GM18508 (cell line): ENCODE results near the gene PTPN23.
A peak's percentile ranks its signal among the peaks of the same experiment; 100 is the strongest.
"Not testable (repeated sequence)": the region's sequence is repeated elsewhere in the genome, so short reads cannot be mapped to it uniquely, and the experiment has no call there.

Experiments
- ATAC-seq: cut with Tn5 transposase; IDR thresholded peaks from one replicate; pipeline ENCODE4 v1.9.1; 2021; ENCODE audit warnings: moderate number of reproducible peaks; ENCODE audit not compliant: insufficient read depth, unreplicated experiment

The PTPN23 gene, protein sequence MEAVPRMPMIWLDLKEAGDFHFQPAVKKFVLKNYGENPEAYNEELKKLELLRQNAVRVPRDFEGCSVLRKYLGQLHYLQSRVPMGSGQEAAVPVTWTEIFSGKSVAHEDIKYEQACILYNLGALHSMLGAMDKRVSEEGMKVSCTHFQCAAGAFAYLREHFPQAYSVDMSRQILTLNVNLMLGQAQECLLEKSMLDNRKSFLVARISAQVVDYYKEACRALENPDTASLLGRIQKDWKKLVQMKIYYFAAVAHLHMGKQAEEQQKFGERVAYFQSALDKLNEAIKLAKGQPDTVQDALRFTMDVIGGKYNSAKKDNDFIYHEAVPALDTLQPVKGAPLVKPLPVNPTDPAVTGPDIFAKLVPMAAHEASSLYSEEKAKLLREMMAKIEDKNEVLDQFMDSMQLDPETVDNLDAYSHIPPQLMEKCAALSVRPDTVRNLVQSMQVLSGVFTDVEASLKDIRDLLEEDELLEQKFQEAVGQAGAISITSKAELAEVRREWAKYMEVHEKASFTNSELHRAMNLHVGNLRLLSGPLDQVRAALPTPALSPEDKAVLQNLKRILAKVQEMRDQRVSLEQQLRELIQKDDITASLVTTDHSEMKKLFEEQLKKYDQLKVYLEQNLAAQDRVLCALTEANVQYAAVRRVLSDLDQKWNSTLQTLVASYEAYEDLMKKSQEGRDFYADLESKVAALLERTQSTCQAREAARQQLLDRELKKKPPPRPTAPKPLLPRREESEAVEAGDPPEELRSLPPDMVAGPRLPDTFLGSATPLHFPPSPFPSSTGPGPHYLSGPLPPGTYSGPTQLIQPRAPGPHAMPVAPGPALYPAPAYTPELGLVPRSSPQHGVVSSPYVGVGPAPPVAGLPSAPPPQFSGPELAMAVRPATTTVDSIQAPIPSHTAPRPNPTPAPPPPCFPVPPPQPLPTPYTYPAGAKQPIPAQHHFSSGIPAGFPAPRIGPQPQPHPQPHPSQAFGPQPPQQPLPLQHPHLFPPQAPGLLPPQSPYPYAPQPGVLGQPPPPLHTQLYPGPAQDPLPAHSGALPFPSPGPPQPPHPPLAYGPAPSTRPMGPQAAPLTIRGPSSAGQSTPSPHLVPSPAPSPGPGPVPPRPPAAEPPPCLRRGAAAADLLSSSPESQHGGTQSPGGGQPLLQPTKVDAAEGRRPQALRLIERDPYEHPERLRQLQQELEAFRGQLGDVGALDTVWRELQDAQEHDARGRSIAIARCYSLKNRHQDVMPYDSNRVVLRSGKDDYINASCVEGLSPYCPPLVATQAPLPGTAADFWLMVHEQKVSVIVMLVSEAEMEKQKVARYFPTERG (N-terminal part only)

DNA sequence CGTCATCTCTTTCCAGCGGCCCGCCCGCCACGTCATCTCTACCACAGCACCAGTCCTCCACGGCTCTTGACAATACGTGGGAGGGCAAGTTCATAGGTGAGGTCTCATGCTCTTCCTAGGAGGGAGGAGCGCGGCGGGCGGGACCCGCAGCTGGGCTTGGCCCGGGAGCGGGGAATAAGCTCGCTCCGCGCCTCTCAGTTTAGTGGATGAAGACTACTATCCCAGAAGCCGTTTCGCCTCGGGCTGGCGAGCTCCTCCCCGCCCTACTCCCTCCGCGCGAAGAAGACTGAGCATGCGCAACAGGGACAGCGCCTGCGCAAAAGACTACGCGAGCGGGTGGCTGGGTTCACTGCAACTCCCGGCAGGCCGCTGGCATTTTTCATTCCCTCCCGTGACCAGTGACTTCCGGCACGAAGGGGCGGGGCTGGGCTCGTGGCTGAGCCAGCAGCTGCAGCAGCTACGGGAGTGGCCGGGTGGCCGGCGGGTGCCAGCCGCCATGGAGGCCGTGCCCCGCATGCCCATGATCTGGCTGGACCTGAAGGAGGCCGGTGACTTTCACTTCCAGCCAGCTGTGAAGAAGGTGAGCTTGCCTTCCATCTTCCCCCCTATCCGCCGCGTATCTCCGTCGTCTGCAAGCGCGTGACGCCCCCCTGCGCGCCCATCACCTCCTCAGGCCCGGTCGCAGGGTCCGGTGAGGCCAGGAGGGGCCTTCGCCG lies at the start of gene PTPN23:
TSS of gene PTPN23 (plus strand) at position 421 of the 716 bp plus-strand sequence. CDS start at position 497, 76 bp downstream.
- ATAC-seq, result peak; percentile 62

DNA sequence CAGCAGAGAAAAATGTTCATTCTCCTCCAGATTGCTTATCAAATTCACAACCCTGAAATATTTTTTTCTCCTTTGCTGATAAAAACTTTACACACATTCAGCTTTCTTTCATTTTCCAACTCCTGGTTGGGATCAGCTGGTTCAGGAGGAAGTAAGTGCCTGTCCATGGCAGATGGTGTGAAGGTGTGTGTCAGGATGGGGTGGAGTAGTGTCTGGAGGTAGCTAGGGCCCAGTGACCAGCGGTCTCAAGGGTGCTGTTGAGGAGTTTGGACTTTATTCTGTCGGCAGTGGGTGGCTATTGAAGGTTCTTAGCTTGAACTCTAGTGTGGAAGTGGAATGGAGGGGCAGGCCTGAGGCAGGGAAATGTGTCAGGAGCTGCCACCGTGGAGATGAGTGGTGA lies 46.9 kb upstream of the PTPN23 start:
- ATAC-seq, result no peak

DNA sequence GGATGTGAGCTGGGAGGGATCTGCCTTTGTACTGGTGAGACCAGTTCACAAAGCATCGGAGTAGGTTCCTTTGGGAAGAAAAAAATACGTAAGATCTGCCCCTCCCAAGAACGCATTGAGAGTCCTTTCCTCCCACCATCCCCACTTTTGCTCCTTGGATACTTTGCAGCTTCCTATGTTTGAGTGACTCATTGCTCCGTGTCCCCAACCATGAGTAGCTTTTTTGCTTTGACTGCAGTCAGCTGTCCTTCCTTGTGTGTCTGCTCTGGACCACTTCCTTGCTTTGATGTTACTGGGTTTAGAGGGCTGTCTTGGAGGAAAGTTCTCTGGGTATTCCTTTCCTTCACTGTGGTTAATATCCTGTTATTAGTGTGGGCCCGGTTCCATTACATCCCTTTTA lies 43.2 kb upstream of the PTPN23 start:
- no peak for ATAC-seq

DNA sequence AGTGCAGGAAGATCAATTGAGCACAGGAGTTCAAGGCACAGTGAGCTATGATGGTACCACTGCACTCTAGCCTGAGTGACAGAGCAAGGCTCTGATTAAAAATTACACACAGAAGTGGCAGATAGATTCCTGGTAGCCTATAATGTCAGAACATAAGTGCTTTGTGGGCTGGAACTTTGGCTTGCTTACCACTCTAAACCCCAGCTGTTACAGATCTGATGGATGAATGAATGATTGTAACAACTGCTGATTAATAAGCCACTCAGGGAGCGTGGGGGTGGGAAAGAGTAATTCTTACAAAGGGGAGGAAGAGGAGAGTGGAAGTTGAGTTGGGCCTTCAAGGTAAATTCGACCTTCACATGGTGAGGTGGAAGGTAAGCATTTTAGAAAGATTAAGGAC lies 40.9 kb upstream of the PTPN23 start:
- ATAC-seq, result no peak

DNA sequence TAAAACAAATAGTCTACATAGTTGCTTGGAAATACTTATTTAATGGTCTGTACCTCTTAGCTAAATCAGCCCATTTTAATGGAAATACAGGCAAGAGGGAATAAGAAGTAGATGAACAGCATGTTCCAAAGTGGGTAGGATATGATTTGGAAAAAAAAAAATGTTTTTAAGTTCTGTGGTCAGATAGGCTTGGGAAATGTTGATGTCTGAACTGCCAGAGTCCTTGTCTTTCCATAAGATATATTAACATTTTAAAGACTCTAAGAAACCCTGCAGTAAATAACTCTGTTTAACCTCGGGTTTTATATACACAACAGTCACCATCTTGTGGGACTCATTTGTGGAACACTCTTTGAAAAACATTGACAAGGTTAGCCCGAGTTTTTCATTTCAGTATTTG lies 40.0 kb upstream of the PTPN23 start:
- no peak for ATAC-seq

DNA sequence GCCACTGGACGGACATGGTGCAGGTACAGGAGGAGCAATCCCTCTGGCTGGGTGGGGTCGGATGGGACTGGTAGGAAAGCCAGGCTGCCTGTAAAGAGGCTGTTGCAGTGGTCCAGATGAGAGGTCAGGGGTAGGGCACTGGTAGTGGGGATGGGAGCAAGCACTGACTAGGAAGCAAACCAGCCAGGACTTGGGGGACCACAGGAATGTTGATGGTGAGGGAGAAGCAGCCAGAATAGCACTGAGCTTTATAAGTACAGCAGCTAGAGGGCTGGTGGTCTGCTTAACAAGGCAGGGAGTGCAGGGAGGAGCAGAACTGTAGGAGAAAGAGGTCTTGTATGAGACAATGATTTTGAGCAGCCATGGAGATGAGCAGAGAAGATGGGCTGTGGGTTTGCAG lies 38.7 kb upstream of the PTPN23 start:
- no peak for ATAC-seq

DNA sequence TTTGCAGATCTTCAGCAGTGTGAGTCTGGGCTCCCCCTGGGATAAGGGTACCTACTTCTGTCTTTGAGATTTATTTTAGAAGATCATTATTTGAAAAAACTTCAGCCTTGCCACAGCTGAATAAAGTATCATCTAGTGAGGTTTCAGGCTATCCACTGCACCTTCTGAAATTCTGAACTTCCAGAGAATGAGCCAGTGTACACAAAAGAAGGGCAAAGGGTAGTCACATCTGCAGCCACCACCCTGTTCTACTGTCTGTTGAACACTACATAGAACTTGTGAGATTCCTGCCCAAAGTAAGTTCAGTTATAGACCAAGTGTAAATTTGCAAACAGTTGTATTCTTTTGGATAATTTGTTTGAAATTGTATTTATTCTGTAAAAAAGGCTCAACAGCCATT lies 38.0 kb upstream of the PTPN23 start:
- no peak for ATAC-seq

DNA sequence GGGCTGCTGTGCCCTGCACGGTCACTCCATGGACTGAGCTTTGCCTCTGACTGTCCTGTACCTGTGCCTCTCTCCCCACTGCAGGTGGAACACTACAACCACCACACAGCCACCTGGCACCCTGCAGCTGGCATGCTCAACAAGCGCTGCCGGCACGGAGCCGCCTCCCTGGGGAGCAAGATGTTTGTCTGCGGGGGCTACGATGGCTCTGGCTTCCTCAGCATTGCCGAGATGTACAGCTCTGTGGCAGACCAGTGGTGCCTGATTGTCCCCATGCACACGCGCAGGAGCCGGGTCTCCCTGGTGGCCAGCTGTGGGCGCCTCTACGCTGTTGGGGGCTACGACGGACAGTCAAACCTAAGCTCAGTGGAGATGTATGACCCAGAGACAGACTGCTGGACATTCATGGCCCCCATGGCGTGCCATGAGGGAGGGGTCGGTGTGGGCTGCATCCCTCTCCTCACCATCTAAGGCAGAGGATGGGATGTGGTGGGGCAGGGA lies 37.3 kb upstream of the PTPN23 start:
- ATAC-seq, result no peak

DNA sequence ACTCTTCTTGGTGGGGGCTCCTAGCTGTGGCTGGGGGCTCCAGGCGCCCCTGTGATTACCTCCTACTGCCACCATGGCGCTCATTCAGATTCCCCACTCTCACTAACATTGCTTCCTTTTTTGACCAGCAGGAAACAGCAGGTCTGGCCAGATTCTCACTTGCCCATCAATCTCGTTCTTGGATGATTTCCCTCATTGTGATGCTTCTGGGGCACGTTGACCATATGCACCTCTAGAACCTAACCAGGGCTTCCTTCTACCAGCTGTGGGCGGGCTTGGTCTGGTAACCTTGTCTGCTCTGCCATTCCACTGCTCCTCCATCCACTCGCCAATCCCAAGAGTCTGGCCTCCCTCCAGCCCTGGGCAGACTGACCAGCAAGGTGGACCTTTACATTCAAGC lies 35.9 kb upstream of the PTPN23 start:
- ATAC-seq, result no peak

DNA sequence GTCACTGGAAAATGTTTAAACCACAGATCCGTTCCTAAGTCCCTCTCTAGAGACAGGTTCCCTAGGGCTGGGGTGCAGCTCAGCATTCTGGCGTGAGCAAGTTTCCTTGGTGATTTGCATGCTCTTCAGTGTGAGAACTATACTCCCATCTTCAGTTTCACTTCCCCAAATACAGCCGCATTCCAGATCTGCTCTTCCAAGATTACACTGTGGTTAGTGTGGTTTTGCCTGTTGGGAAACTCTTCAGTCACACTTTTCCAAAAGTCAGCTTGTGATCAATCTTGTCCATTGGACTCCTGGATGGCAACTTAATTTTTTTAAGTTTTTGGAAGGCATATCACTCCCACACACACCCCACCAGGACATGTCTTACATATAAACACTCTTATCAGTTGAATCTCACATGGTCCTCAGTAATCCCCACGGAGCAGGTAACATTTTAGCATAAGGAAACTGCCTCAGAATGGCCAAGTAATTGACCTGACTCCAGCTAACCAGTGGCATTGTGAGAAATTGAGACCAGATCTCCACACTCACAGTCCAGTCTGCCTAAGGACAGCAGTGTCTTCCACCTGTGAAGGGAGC lies 33.5 kb upstream of the PTPN23 start:
- ATAC-seq, result no peak

DNA sequence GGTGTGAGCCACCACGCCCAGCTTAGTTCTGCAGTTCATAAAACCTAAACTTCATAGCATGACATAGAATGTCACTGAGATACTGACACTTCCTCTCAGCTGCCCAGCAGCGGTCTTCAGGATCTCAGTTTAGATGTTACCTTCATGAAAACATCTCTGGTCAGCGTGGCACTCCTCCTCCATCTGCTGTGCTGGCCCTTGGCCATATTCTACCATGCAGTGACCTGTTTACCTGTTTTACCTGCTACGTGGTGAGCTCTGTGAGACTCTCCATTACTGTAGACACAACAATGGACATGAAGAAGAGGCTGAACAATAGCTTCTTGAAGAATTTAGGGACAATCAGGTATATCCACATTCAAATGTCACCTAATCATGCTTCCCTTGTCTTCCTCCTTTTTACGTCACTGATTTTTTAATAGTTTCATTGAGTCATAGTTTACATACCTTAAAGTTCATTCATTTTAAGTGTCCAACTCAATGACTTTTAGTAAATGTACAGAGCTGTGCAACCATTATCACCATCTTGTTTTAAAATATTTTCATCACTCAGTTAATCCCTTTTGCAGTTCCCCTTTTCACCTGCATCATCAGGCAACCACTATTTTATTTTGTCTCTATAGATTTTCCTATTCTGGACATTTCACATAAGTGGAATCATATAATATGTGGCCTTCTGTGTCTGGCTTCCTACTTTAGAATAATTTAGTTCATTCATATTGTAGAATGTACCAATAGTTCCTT lies 32.2 kb upstream of the PTPN23 start:
- ATAC-seq, result no peak

DNA sequence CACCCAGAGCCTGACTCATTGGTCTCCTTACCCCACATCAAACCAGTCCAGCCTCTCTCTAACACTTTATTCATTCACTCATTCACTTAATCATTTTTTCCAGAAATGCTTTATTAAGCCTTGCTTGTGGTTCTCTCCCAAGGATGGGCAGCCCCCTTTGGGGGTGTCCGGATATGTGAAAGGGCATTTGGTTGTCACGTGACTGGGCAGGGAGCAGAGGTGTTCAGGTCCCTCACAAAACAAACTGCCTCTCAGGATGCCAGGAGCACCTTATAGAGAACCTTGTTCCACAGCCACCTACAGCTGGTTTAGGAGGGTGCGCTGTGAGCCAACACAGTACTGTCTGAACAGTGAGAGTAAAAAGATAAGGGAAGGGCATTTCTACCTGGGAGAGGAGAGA lies 25.8 kb upstream of the PTPN23 start:
- no peak for ATAC-seq

DNA sequence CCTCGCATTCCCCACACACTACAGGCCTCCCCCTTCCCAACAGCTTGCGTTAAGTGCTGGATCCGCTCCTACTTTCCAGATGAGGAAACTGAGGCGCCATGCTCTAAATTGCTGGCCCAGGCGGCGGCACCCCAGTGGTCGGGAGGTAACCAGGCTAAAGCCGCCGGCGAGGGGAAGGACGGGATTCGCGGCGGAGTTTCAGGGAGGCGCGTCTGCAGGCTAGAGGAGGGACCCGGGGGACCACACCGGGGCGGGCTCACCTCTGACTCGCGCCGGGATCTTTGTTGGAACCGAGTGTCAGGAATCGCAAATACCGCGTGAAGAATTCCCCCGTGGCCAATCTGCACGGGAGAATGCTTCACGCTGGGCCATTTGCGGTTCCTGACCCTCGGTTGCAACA lies 24.6 kb upstream of the PTPN23 start:
- ATAC-seq, result no peak

DNA sequence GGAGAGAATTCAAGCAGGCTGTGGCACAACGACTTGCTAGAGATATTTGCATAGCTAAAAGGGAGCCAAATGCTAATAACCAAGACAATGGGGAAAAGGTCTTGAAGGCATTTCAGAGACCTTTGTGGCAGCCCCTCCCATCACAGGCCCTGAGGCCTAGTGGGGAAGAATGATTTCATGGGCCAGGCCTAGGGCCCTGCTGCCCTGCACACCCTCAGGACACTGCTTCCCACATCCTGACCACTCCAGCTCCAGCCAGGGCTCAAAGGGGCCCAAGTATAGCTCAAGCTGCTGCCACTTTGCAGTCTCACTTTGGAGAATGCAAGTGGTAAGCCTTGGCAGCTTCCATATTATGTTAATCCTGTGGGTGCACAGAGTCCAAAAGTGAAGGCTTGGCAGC lies 21.5 kb upstream of the PTPN23 start:
- no peak for ATAC-seq

DNA sequence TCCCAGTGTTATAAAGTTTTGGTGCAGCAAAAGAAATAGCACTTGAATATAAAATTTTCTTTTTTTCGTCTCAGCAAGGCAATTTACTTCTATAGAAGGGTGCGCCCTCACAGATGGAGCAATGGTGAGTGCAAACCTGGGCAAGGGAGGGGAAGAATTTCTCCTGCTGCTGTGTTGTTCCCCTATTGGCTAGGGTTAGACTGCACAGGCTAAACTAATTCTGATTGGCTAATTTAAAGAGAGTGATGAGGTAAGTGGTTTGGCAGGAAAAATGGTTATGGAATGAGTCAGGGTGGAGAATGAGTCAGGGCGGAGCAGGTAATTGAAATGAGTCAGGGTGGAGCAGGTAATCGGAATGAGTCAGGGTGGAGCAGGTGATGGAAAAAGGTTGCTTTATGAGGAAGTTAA lies 20.7 kb upstream of the PTPN23 start:
- ATAC-seq, result not testable (repeated sequence)

DNA sequence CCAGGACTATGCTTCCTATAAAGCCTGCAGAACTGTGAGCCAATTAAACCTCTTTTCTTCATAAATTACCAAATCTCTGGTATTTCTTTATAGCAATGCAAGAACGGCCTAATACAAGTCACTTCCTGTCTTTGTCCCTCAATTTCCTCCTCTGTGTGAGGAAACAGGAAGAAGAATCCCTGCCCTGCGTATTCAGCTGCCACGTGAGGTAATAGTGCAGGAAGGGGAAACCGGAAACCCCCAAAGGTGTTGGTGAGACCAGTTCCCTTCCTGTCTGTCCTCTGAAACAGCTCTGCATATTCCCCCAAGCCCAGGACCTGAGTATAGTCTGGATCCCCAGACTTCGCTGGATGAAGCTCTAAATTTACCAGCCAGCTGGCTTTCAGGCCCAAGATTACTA lies 18.1 kb upstream of the PTPN23 start:
- ATAC-seq, result no peak

DNA sequence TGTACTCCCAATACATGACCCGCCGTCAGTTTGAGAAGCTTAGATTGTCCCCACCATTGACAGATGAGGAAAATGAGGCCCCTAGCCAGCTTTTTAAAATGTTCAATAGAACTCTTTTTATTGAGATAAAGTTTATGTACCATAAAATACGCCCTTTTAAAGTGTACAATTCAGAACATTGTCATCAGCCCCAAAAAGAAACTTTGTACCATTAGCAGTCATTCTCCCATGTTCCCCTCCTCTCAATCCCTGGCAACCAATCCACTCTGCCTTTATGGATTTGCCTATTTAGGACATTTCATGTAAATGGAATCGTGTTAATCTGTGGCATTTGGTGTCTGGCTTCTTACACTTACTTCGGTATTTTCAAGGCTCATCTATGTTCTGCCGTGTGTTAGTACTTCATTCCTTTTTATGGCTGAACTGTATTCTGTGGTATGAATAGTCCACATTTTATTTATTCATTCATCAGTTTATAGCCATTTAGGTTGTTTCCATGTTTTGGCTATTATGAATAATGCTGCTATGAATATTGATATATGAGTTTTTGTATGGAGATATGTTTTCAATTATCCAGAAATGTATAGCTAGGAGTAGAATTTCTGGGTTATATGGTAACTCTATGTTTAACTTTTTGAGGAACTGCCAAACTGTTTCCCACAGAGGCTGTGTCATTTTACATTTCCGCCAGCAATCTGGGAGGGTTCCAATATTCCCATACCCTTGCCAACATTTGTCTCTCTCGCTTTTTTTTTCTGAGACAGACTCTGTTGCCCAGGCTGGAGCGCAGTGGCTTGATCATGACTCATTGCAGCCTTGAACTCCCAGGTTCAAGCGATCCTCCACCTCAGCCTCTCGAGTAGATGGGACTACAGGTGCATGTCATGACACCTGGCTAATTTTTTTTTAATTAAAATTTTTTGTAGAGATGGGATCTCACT lies 15.3 kb upstream of the PTPN23 start:
- ATAC-seq, result no peak

DNA sequence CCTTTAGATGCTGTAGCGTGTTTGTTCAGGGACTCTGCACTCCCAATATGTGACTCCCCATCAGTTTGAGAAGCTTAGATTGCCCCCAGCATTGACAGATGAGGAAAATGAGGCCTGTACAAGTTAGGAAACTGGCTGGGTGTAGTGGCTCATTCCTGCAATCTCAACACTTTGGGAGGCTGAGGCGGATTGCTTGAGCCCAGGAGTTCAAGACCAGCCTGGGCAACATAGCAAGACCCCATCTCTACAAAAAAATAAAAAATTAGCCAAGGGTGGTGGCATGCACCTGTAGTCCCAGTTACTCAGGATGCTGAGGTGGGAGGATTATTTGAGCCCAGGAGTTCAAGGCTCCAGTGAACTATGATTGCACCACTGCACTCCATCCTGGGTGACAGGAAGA lies 14.0 kb upstream of the PTPN23 start:
- no peak for ATAC-seq
